SK-N-SH treated with all-trans-retinoic acid at 6 μM for 48 hours (cell line): Measurements from ENCODE around the gene GLI2.

Experiments used
- ATAC-seq: fragments of 200-7000 bp; cut with Tn5 transposase; 3 replicates; pipeline ENCODE4 v1.9.1; 2020; ENCODE audit warnings: mild to moderate bottlenecking, moderate library complexity
- ARNTL ChIP-seq: fragments of 450-650 bp; formaldehyde crosslinking; IDR thresholded peaks from 2 replicates; pipeline ENCODE4 v1.5.0; 2020; ENCODE audit warnings: low read depth, mild to moderate bottlenecking, moderate library complexity, borderline replicate concordance
- BACH2 ChIP-seq: fragments of 250-450 bp; sonication (Bioruptor Pico); IDR thresholded peaks from 2 replicates; pipeline ENCODE4 v1.9.0; 2021; ENCODE audit warnings: mild to moderate bottlenecking, borderline replicate concordance
- CREB5 ChIP-seq: fragments of 250-450 bp; sonication (Bioruptor Pico); IDR thresholded peaks from 2 replicates; pipeline ENCODE4 v1.5.1; 2020; ENCODE audit warnings: low read depth, mild to moderate bottlenecking, moderate library complexity
- CSDC2 ChIP-seq: fragments of 250-450 bp; sonication (Bioruptor Pico); IDR thresholded peaks from 2 replicates; pipeline ENCODE4 v1.5.0; 2020; ENCODE audit warnings: mild to moderate bottlenecking, moderate library complexity
- ESRRG ChIP-seq: fragments of 250-450 bp; sonication (Bioruptor Pico); IDR thresholded peaks from 2 replicates; pipeline ENCODE4 v1.6.1; 2021; ENCODE audit warnings: mild to moderate bottlenecking
- GLIS3 ChIP-seq: fragments of 250-450 bp; sonication (Bioruptor Pico); IDR thresholded peaks from 2 replicates; pipeline ENCODE4 v1.5.0; 2020; ENCODE audit warnings: mild to moderate bottlenecking, moderate library complexity
- OSR1 ChIP-seq: fragments of 250-450 bp; sonication (Bioruptor Pico); IDR thresholded peaks from 2 replicates; pipeline ENCODE4 v1.8.0; 2022; ENCODE audit warnings: moderate library complexity, mild to moderate bottlenecking, inconsistent platforms
- PATZ1 ChIP-seq: fragments of 250-450 bp; sonication (Bioruptor Pico); IDR thresholded peaks from 2 replicates; pipeline ENCODE4 v1.8.0; 2020; ENCODE audit warnings: mild to moderate bottlenecking, moderate library complexity, borderline replicate concordance
- POU6F1 ChIP-seq: fragments of 250-450 bp; sonication (Bioruptor Pico); IDR thresholded peaks from 2 replicates; pipeline ENCODE4 v1.8.0; 2021; ENCODE audit warnings: low read depth, mild to moderate bottlenecking, moderate library complexity, borderline replicate concordance
- PPARA ChIP-seq: fragments of 250-450 bp; sonication (Bioruptor Pico); IDR thresholded peaks from 2 replicates; pipeline ENCODE4 v1.5.0; 2020; ENCODE audit warnings: mild to moderate bottlenecking, borderline replicate concordance
- RARB ChIP-seq: fragments of 250-450 bp; sonication (Bioruptor Pico); IDR thresholded peaks from 2 replicates; pipeline ENCODE4 v1.8.0; 2021; ENCODE audit warnings: mild to moderate bottlenecking, moderate library complexity
- SNAI2 ChIP-seq: fragments of 250-450 bp; sonication (Bioruptor Pico); IDR thresholded peaks from 2 replicates; pipeline ENCODE4 v1.5.0; 2020; ENCODE audit warnings: mild to moderate bottlenecking, moderate library complexity
- TCF4 ChIP-seq: fragments of 250-450 bp; sonication (Bioruptor Pico); IDR thresholded peaks from 2 replicates; pipeline ENCODE4 v1.8.0; 2021; ENCODE audit warnings: mild to moderate bottlenecking, moderate library complexity, borderline replicate concordance
- TOX ChIP-seq: fragments of 250-450 bp; sonication (Bioruptor Pico); IDR thresholded peaks from 2 replicates; pipeline ENCODE4 v1.8.0; 2021; ENCODE audit warnings: mild to moderate bottlenecking, moderate library complexity, borderline replicate concordance
- TSHZ2 ChIP-seq: fragments of 250-450 bp; sonication (Bioruptor Pico); IDR thresholded peaks from 2 replicates; pipeline ENCODE4 v1.5.0; 2020; ENCODE audit warnings: mild to moderate bottlenecking, moderate library complexity
- ZC3H10 ChIP-seq: fragments of 250-450 bp; sonication (Bioruptor Pico); IDR thresholded peaks from 2 replicates; pipeline ENCODE4 v1.5.1; 2021; ENCODE audit warnings: mild to moderate bottlenecking, moderate library complexity
- ZFP30 ChIP-seq: fragments of 450-650 bp; formaldehyde crosslinking; IDR thresholded peaks from 2 replicates; pipeline ENCODE4 v1.5.0; 2022; ENCODE audit warnings: mild to moderate bottlenecking, moderate library complexity
- ZNF565 ChIP-seq: fragments of 450-650 bp; formaldehyde crosslinking; conservative IDR thresholded peaks from 2 replicates; pipeline ENCODE4 v1.5.0; 2020; ENCODE audit warnings: low read depth, mild to moderate bottlenecking, moderate library complexity
- ZNF70 ChIP-seq: fragments of 450-650 bp; formaldehyde crosslinking; IDR thresholded peaks from 2 replicates; pipeline ENCODE4 v1.5.0; 2020; ENCODE audit warnings: mild to moderate bottlenecking, moderate library complexity
- ZNF8 ChIP-seq: fragments of 450-650 bp; formaldehyde crosslinking; IDR thresholded peaks from 2 replicates; pipeline ENCODE4 v1.5.0; 2020; ENCODE audit warnings: mild to moderate bottlenecking, moderate library complexity

The GLI2 gene

GRCh38 chr2:120738786-120739437 is 3.2 kb downstream of the GLI2 start:
- TF ChIP-seq CSDC2 = no peak
- TF ChIP-seq TOX (CRISPR knock-in tag) = no peak
- no peak for TF ChIP-seq ZC3H10 (CRISPR knock-in tag)
- TF ChIP-seq RARB (CRISPR knock-in tag) = no peak
- TF ChIP-seq PPARA (CRISPR knock-in tag) = no peak
- TF ChIP-seq ARNTL (CRISPR knock-in tag) = no peak
- no peak for TF ChIP-seq ZNF565 (CRISPR knock-in tag)
- TF ChIP-seq PATZ1 (CRISPR knock-in tag) = no peak
- TF ChIP-seq CREB5 = no peak
- no peak for TF ChIP-seq ZNF8 (CRISPR knock-in tag)
- TF ChIP-seq ZFP30 = no peak
- TF ChIP-seq POU6F1 (CRISPR knock-in tag) = no peak
- no peak for TF ChIP-seq GLIS3 (CRISPR knock-in tag)
- ATAC-seq = no peak

GRCh38 chr2:120739438-120740090 is 3.9 kb downstream of the GLI2 start:
- TF ChIP-seq PPARA (CRISPR knock-in tag) (no peak), ZNF565 (CRISPR knock-in tag) (no peak), ZNF8 (CRISPR knock-in tag) (no peak), ESRRG (CRISPR knock-in tag) (no peak), TCF4 (CRISPR knock-in tag) (no peak), TSHZ2 (CRISPR knock-in tag) (no peak), RARB (CRISPR knock-in tag) (no peak), SNAI2 (CRISPR knock-in tag) (no peak), ZNF70 (no peak), OSR1 (CRISPR knock-in tag) (no peak), ZFP30 (no peak), ARNTL (CRISPR knock-in tag) (no peak), BACH2 (CRISPR knock-in tag) (no peak), PATZ1 (CRISPR knock-in tag) (no peak), CSDC2 (no peak), ZC3H10 (CRISPR knock-in tag) (no peak), TOX (CRISPR knock-in tag) (no peak)
- ATAC-seq = no peak
